HCT116 (cell line): Measurements from ENCODE around the gene H3-3A. TPM values are rescaled to one million over a fixed set of nuclear protein-coding genes. Genes with fewer than 3 reads are reported as not detected.

ENCODE experiments used
- ATAC-seq: fragments of 200-7000 bp; cut with Tn5 transposase; 2 replicates; pipeline ENCODE4 v1.9.1; 2020; ENCODE audit warnings: mild to moderate bottlenecking, moderate library complexity
- BruUV-seq: library from RNA; stranded (reverse); fragments of 400-500 nt; replicated peaks from 2 replicates; lab custom pipeline; 2021; lab: Mats Ljungman, UMichigan
- CTCF ChIA-PET: fragments of 300-600 bp; sonication (Branson Sonifier 250); formaldehyde crosslinking; loops from one replicate; lab custom pipeline; 2021; ENCODE audit warnings: antibody characterized with exemption; lab: Charles Lee
- POLR2A ChIA-PET: fragments of 300-600, 350-600 bp; sonication (Branson Sonifier 250); formaldehyde crosslinking; loops from one replicate; lab custom pipeline; 2021; ENCODE audit warnings: antibody characterized with exemption; lab: Charles Lee
- RAD21 ChIA-PET, 2 experiments: fragments of 300-600 bp; sonication (Branson Sonifier 250); formaldehyde crosslinking; loops; one replicate each; lab custom pipeline; 2023; ENCODE audit warnings: low total read pairs in 2 of 2; ENCODE audit not compliant: uncharacterized antibody in 2 of 2, unreplicated experiment in 2 of 2, low non-redundant PET in 1 of 2; lab: Charles Lee
- DNase-seq: peaks from one replicate; pipeline ENCODE4 v3.0.0-alpha.2; 2010; ENCODE audit warnings: low read depth, low spot score
- H2AFZ ChIP-seq: fragments of 200-600 bp; shearing (Covaris generic), sonication (generic); 2 replicates; pipeline ENCODE4 v1.6.1; 2017; ENCODE audit warnings: low read depth, mixed run types, mixed read lengths, antibody characterized with exemption, low read length; ENCODE audit not compliant: poor library complexity, severe bottlenecking
- H3K27ac ChIP-seq: 2 replicates; pipeline ENCODE4 v1.5.1; 2012; ENCODE audit warnings: low read depth, low read length
- H3K27me3 ChIP-seq: fragments of 200-600 bp; sonication (generic); 2 replicates; pipeline ENCODE4 v1.6.1; 2016; ENCODE audit warnings: mixed run types, low read length, mixed read lengths; ENCODE audit not compliant: insufficient read depth
- H3K36me3 ChIP-seq, 2 experiments: fragments of 200-500 bp in 1 of 2; fragments of 200-600 bp in 1 of 2; sonication (Bioruptor generic) in 1 of 2; sonication (generic) in 1 of 2; 2 replicates each; pipeline versions ENCODE4 v1.5.1 to v1.6.1; 2014 to 2016; ENCODE audit warnings: low read length in 2 of 2, inconsistent platforms in 1 of 2, mixed read lengths in 1 of 2, mixed run types in 1 of 2; ENCODE audit not compliant: insufficient read depth in 2 of 2, control insufficient read depth in 1 of 2
- H3K4me1 ChIP-seq, 2 experiments: fragments of 200-600 bp in 1 of 2; sonication (generic) in 1 of 2; 2 replicates each; pipeline versions ENCODE4 v1.5.1 to v1.6.1; 2012 to 2017; ENCODE audit warnings: low read length in 2 of 2, inconsistent platforms in 1 of 2, mild to moderate bottlenecking in 1 of 2, mixed read lengths in 1 of 2, mixed run types in 1 of 2, moderate library complexity in 1 of 2; ENCODE audit not compliant: insufficient read depth in 2 of 2, control insufficient read depth in 1 of 2
- H3K4me2 ChIP-seq: fragments of 200-600 bp; sonication (generic); 2 replicates; pipeline ENCODE4 v1.6.1; 2017; ENCODE audit warnings: mixed run types, low read length, mixed read lengths
- H3K4me3 ChIP-seq, 2 experiments: fragments of 200-600 bp in 1 of 2; sonication (generic) in 1 of 2; replicated peaks in 1 of 2; 2 replicates each; pipeline ENCODE4 v1.5.1; 2011 to 2016; ENCODE audit warnings: low read length in 2 of 2, control low read depth in 1 of 2, low read depth in 1 of 2, mild to moderate bottlenecking in 1 of 2, mixed read lengths in 1 of 2, mixed run types in 1 of 2
- H3K79me2 ChIP-seq: fragments of 200-600 bp; sonication (generic); 2 replicates; pipeline ENCODE4 v1.6.1; 2017; ENCODE audit warnings: mild to moderate bottlenecking, mixed run types, low read length, moderate library complexity, mixed read lengths; ENCODE audit not compliant: insufficient read depth
- H3K9ac ChIP-seq: fragments of 200-600 bp; sonication (generic); 2 replicates; pipeline ENCODE4 v1.6.1; 2016; ENCODE audit warnings: low read length, mixed read lengths
- H3K9me2 ChIP-seq: fragments of 200-600 bp; sonication (generic), shearing (Covaris generic); 2 replicates; pipeline ENCODE4 v1.6.1; 2017; ENCODE audit warnings: mixed run types, mild to moderate bottlenecking, moderate library complexity; ENCODE audit not compliant: insufficient read depth
- H3K9me3 ChIP-seq, 2 experiments: fragments of 200-500 bp in 1 of 2; fragments of 200-600 bp in 1 of 2; sonication (Bioruptor generic) in 1 of 2; sonication (generic) in 1 of 2; 2 replicates each; pipeline ENCODE4 v1.6.1; 2014 to 2017; ENCODE audit warnings: low read length in 2 of 2, mixed read lengths in 2 of 2, inconsistent platforms in 1 of 2, low read depth in 1 of 2, mild to moderate bottlenecking in 1 of 2, mixed run types in 1 of 2, moderate library complexity in 1 of 2; ENCODE audit not compliant: control insufficient read depth in 1 of 2, insufficient read depth in 1 of 2
- H4K20me1 ChIP-seq: fragments of 200-600 bp; sonication (generic), shearing (Covaris generic); 2 replicates; pipeline ENCODE4 v1.6.1; 2017; ENCODE audit warnings: mixed run types, mild to moderate bottlenecking, moderate library complexity; ENCODE audit not compliant: insufficient read depth
- ATF3 ChIP-seq: IDR thresholded peaks from 2 replicates; pipeline ENCODE4 v1.6.1; 2012
- CBX3 ChIP-seq: IDR thresholded peaks from 2 replicates; pipeline ENCODE4 v1.6.1; 2012; ENCODE audit warnings: low read depth
- CTCF ChIP-seq, 3 experiments: fragments of 200-600 bp in 1 of 3; sonication (generic) in 1 of 3; IDR thresholded peaks in 2 of 3; conservative IDR thresholded peaks in 1 of 3; 2 replicates each; pipeline ENCODE4 v1.5.1; 2012 to 2017; ENCODE audit warnings: low read depth in 2 of 3, low read length in 2 of 3, antibody characterized with exemption in 1 of 3, borderline replicate concordance in 1 of 3, control low read depth in 1 of 3, mild to moderate bottlenecking in 1 of 3, mixed read lengths in 1 of 3, mixed run types in 1 of 3, moderate library complexity in 1 of 3; ENCODE audit not compliant: insufficient read depth in 1 of 3
- EZH2 ChIP-seq: fragments of 200-600 bp; sonication (generic); IDR thresholded peaks from 2 replicates; pipeline ENCODE4 v1.6.1; 2017; ENCODE audit warnings: antibody characterized with exemption, mixed run types
- FOSL1 ChIP-seq: IDR thresholded peaks from 2 replicates; pipeline ENCODE4 v1.6.1; 2012; ENCODE audit warnings: low read depth
- REST ChIP-seq: IDR thresholded peaks from 2 replicates; pipeline ENCODE4 v1.6.1; 2012; ENCODE audit warnings: low read depth
- SP1 ChIP-seq: IDR thresholded peaks from 2 replicates; pipeline ENCODE4 v1.6.1; 2012; ENCODE audit warnings: low read depth
- SRF ChIP-seq: IDR thresholded peaks from 2 replicates; pipeline ENCODE4 v1.6.1; 2012; ENCODE audit warnings: low read depth
- YY1 ChIP-seq: IDR thresholded peaks from 2 replicates; pipeline ENCODE4 v1.6.1; 2011; ENCODE audit warnings: low read length, low read depth, moderate library complexity, mild to moderate bottlenecking; ENCODE audit not compliant: insufficient replicate concordance; ENCODE audit errors: extremely low read depth
- ZBTB33 ChIP-seq: IDR thresholded peaks from 2 replicates; pipeline ENCODE4 v1.6.1; 2011; ENCODE audit warnings: mild to moderate bottlenecking, low read length, moderate library complexity; ENCODE audit not compliant: insufficient replicate concordance; ENCODE audit errors: extremely low read depth
- ZNF274 ChIP-seq: fragments of 200-500 bp; sonication (Bioruptor generic); IDR thresholded peaks from 2 replicates; pipeline ENCODE4 v1.6.1; 2014; ENCODE audit warnings: mild to moderate bottlenecking, low read depth, low read length, inconsistent platforms
- intact Hi-C: fragments of 100-400 bp; cut with micrococcal nuclease; formaldehyde crosslinking; loops from 2 replicates; pipeline ENCODE4 v1.10.0; 2022
- total RNA-seq: library from RNA; stranded (reverse); gene quantifications from one replicate; pipeline ENCODE4 v1.2.1, GENCODE V29; 2021; ENCODE audit not compliant: unreplicated experiment

The H3-3A gene
- total RNA-seq, 1 experiment from 2014 or later: 386 TPM

- TF ChIP-seq REST (no peak), ZNF274 (no peak), SP1 (no peak), ATF3 (no peak)
These were observed 32.8 kb upstream of the H3-3A start (continued) for GRCh38 chr1:226029568-226030225.

- Histone ChIP-seq H3K79me2 (no peaks in the 10 kb centered on the region), H3K36me3 (no peaks in the 10 kb centered on the region), H3K27me3 (no peaks in the 10 kb centered on the region), H3K27ac (no peak overlapping the region), H3K4me2 (no peak overlapping the region), H3K4me1 (no peaks in the 10 kb centered on the region), H4K20me1 (no peaks in the 10 kb centered on the region), H2AFZ (no peak overlapping the region), H3K9me2 (no peaks in the 10 kb centered on the region; the same call in 1 of the 2 replicates), H3K4me3 (no peak overlapping the region), H3K9ac (no peak overlapping the region), H3K9me3 (no peaks in the 10 kb centered on the region)
- DNase-seq (no peak), ATAC-seq (no peak)
- ChIA-PET POLR2A (no interaction called here), CTCF (no interaction called here), RAD21 (interaction anchor here in 1 of 2 experiments (0.7 kb wide), 1 partner anchor 11 kb away, joined by 4 read pairs; no protein-coding TSS in a partner anchor)
- intact Hi-C loops: no loop called here
- no TSS peak for BruUV-seq
- TF ChIP-seq YY1 (no peak), EZH2 (no peak), ZBTB33 (no peak), CTCF (IDR thresholded peaks at IDR 0.05 in 2 of 3, conservative IDR thresholded peaks at IDR 0.05 in 1 of 3; ENCODE audit: borderline replicate concordance in 1 of 3, insufficient read depth in 1 of 3, low read depth in 2 of 3, low read length in 2 of 3) (no peak), REST (no peak), FOSL1 (no peak), SRF (no peak), CBX3 (no peak)
These were observed 28.9 kb upstream of the H3-3A start for GRCh38 chr1:226033582-226033981.
